Keratinocyte (primary cell): ENCODE data around the gene KRTAP19-6. TPM values are rescaled to one million over a fixed set of nuclear protein-coding genes. Genes with fewer than 3 reads are reported as not detected.

Experiments
- DNase-seq: peaks from one replicate; pipeline ENCODE4 v3.0.0-alpha.2; 2011; ENCODE audit warnings: low read depth, missing footprints, low spot score
- FAIRE-seq: peaks from 2 replicates; lab custom pipeline; 2011; peaks lifted over from hg19 to GRCh38; lab: Jason Lieb, UNC
- H2AFZ ChIP-seq: 2 replicates; pipeline ENCODE4 v1.6.0; 2012; ENCODE audit warnings: low read length, control low read depth, inconsistent platforms; ENCODE audit not compliant: control insufficient read depth
- H3K27ac ChIP-seq: 2 replicates; pipeline ENCODE4 v1.5.1; 2011; ENCODE audit warnings: low read length; ENCODE audit not compliant: control insufficient read depth, insufficient read depth
- H3K27me3 ChIP-seq: 3 replicates; pipeline ENCODE4 v1.6.0; 2011; ENCODE audit warnings: low read length; ENCODE audit not compliant: control insufficient read depth, insufficient read depth; ENCODE audit errors: extremely low read depth
- H3K36me3 ChIP-seq, 2 experiments: 2 replicates in 1 of 2; 3 replicates in 1 of 2; pipeline ENCODE4 v1.5.1; 2011; ENCODE audit warnings: low read length in 2 of 2, mild to moderate bottlenecking in 1 of 2; ENCODE audit not compliant: control insufficient read depth in 2 of 2, insufficient read depth in 2 of 2; ENCODE audit errors: extremely low read depth in 1 of 2
- H3K4me1 ChIP-seq: 3 replicates; pipeline ENCODE4 v1.5.1; 2011; ENCODE audit warnings: low read length; ENCODE audit not compliant: control insufficient read depth, insufficient read depth; ENCODE audit errors: extremely low read depth
- H3K4me2 ChIP-seq: 3 replicates; pipeline ENCODE4 v1.6.0; 2011; ENCODE audit warnings: low read depth, low read length; ENCODE audit not compliant: control insufficient read depth, insufficient read depth; ENCODE audit errors: extremely low read depth
- H3K4me3 ChIP-seq, 3 experiments: fragments of 200-600 bp in 1 of 3; sonication (generic) in 1 of 3; 2 replicates in 2 of 3; 3 replicates in 1 of 3; pipeline ENCODE4 v1.5.1; 2011 to 2016; ENCODE audit warnings: low read length in 3 of 3, mild to moderate bottlenecking in 3 of 3, control low read depth in 2 of 3, inconsistent platforms in 1 of 3, low read depth in 1 of 3, mixed read lengths in 1 of 3, mixed run types in 1 of 3, moderate library complexity in 1 of 3; ENCODE audit not compliant: control insufficient read depth in 2 of 3, insufficient read depth in 2 of 3; ENCODE audit errors: extremely low read depth in 1 of 3
- H3K79me2 ChIP-seq: 2 replicates; pipeline ENCODE4 v1.6.0; 2012; ENCODE audit warnings: low read length; ENCODE audit not compliant: control insufficient read depth, insufficient read depth
- H3K9ac ChIP-seq: 3 replicates; pipeline ENCODE4 v1.6.0; 2011; ENCODE audit warnings: low read length; ENCODE audit not compliant: control insufficient read depth, insufficient read depth; ENCODE audit errors: extremely low read depth
- H3K9me1 ChIP-seq: 3 replicates; pipeline ENCODE4 v1.6.0; 2011; ENCODE audit warnings: low read length; ENCODE audit not compliant: control insufficient read depth, insufficient read depth; ENCODE audit errors: extremely low read depth
- H3K9me3 ChIP-seq: 2 replicates; pipeline ENCODE4 v1.5.1; 2012; ENCODE audit warnings: low read depth, low read length; ENCODE audit not compliant: control insufficient read depth
- H4K20me1 ChIP-seq: 3 replicates; pipeline ENCODE4 v1.6.0; 2011; ENCODE audit warnings: low read length; ENCODE audit not compliant: control insufficient read depth, insufficient read depth; ENCODE audit errors: extremely low read depth
- EZH2 ChIP-seq: IDR thresholded peaks from one replicate; pipeline ENCODE4 v1.6.1; 2012; ENCODE audit warnings: inconsistent platforms, mild to moderate bottlenecking, low read length, moderate library complexity
- dilution Hi-C: fragments of 300-500 bp; cut with MboI; formaldehyde crosslinking; loops from one replicate; pipeline ENCODE4 v1.7.0; 2020; ENCODE audit warnings: low sequenced_read_pairs; ENCODE audit not compliant: extremely low pct_ligation_motif_present
- polyA plus RNA-seq, 5 experiments: library from polyadenylated mRNA; depleted of rRNA in 3 of 5; stranded (reverse) in 3 of 5; stranded (forward) in 1 of 5; unstranded in 1 of 5; fragments of >200 nt; gene quantifications; 1 replicate in 1 of 5; 2 replicates in 3 of 5; 3 replicates in 1 of 5; pipeline versions ENCODE4 v1.2.1 to v1.2.3, GENCODE V29; 2011 to 2012; ENCODE audit warnings: missing spikeins in 2 of 5, low read depth in 1 of 5, low replicate concordance in 1 of 5
- TF ChIP-seq, protein P1 (sequence below), 3 experiments: IDR thresholded peaks in 1 of 3; conservative IDR thresholded peaks in 1 of 3; optimal IDR thresholded peaks in 1 of 3; 2 replicates in 2 of 3; 3 replicates in 1 of 3; pipeline versions ENCODE3 to v1.5.1; 2011; ENCODE audit warnings: low read length in 3 of 3, mild to moderate bottlenecking in 3 of 3, moderate library complexity in 2 of 3, control low read depth in 1 of 3, inconsistent platforms in 1 of 3; ENCODE audit not compliant: insufficient read depth in 2 of 3; ENCODE audit errors: extremely low read depth in 1 of 3

Gene KRTAP19-6
- polyA plus RNA-seq, 1 donor (not counting 4 experiments of a cell fraction or from before 2014, with no cell fraction given), result not detected

GRCh38 chr21:30579346-30579745 lies 37.7 kb upstream of the KRTAP19-6 start:
- Histone ChIP-seq H3K9me1 (no peaks in the 10 kb centered on the region), H3K27ac (no peak overlapping the region), H3K4me3 (no peak overlapping the region), H3K4me2 (no peak overlapping the region), H3K79me2 (no peaks in the 10 kb centered on the region), H3K9me3 (no peaks in the 10 kb centered on the region), H3K4me1 (no peaks in the 10 kb centered on the region), H2AFZ (no peak overlapping the region), H3K27me3 (no peaks in the 10 kb centered on the region), H3K9ac (no peak overlapping the region), H4K20me1 (no peaks in the 10 kb centered on the region), H3K36me3 (no peaks in the 10 kb centered on the region)
- dilution Hi-C loops, result no loop called here
- DNase-seq (no peak), FAIRE-seq (no peak)
- no peak for TF ChIP-seq EZH2
- TF ChIP-seq, protein P1, sequence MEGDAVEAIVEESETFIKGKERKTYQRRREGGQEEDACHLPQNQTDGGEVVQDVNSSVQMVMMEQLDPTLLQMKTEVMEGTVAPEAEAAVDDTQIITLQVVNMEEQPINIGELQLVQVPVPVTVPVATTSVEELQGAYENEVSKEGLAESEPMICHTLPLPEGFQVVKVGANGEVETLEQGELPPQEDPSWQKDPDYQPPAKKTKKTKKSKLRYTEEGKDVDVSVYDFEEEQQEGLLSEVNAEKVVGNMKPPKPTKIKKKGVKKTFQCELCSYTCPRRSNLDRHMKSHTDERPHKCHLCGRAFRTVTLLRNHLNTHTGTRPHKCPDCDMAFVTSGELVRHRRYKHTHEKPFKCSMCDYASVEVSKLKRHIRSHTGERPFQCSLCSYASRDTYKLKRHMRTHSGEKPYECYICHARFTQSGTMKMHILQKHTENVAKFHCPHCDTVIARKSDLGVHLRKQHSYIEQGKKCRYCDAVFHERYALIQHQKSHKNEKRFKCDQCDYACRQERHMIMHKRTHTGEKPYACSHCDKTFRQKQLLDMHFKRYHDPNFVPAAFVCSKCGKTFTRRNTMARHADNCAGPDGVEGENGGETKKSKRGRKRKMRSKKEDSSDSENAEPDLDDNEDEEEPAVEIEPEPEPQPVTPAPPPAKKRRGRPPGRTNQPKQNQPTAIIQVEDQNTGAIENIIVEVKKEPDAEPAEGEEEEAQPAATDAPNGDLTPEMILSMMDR (optimal IDR thresholded peaks at IDR 0.05 in 1 of 3, IDR thresholded peaks at IDR 0.05 in 1 of 3, conservative IDR thresholded peaks at IDR 0.05 in 1 of 3; ENCODE audit: extremely low read depth in 1 of 3, insufficient read depth in 2 of 3, low read length in 3 of 3), result no peak

GRCh38 chr21:30577766-30578165 lies 36.1 kb upstream of the KRTAP19-6 start:
- H3K27me3 ChIP-seq, result no peaks in the 10 kb centered on the region
- no peak overlapping the region for H3K9ac ChIP-seq
- no peaks in the 10 kb centered on the region for H3K36me3 ChIP-seq
- H3K9me3 ChIP-seq, result no peaks in the 10 kb centered on the region
- no peaks in the 10 kb centered on the region for H4K20me1 ChIP-seq
- dilution Hi-C loops, result no loop called here
- no peak for FAIRE-seq
- H3K4me2 ChIP-seq, result no peak overlapping the region
- H3K27ac ChIP-seq, result no peak overlapping the region
- no peak for TF ChIP-seq EZH2
- TF ChIP-seq, protein P1 (optimal IDR thresholded peaks at IDR 0.05 in 1 of 3, IDR thresholded peaks at IDR 0.05 in 1 of 3, conservative IDR thresholded peaks at IDR 0.05 in 1 of 3; ENCODE audit: extremely low read depth in 1 of 3, insufficient read depth in 2 of 3, low read length in 3 of 3), result no peak
- DNase-seq, result no peak
- H3K9me1 ChIP-seq, result no peaks in the 10 kb centered on the region
- H2AFZ ChIP-seq, result no peak overlapping the region
- no peaks in the 10 kb centered on the region for H3K4me1 ChIP-seq
- H3K79me2 ChIP-seq, result no peaks in the 10 kb centered on the region
- H3K4me3 ChIP-seq, result no peak overlapping the region
